ENCODE measurements around the gene KCNH8.

DNA sequence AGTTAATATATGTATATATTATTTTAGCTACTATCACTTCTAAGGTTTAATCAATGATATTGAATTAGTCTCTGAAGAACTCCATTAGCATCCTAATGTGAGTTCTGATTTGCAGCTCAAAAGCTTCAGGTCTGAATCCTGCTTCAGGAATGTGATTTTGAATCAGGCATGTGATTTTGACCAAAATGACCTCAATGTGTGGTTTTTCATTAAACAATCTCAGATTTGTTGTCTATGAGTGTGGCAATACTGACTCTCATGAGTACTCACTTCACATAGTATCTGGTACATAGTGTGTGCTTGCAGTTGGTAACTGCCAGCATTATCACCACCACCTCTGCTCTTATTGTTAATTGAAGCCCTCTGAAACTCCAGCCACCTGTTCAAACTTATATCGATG lies 251.0 kb downstream of the KCNH8 start:
- TF ChIP-seq, protein P1, sequence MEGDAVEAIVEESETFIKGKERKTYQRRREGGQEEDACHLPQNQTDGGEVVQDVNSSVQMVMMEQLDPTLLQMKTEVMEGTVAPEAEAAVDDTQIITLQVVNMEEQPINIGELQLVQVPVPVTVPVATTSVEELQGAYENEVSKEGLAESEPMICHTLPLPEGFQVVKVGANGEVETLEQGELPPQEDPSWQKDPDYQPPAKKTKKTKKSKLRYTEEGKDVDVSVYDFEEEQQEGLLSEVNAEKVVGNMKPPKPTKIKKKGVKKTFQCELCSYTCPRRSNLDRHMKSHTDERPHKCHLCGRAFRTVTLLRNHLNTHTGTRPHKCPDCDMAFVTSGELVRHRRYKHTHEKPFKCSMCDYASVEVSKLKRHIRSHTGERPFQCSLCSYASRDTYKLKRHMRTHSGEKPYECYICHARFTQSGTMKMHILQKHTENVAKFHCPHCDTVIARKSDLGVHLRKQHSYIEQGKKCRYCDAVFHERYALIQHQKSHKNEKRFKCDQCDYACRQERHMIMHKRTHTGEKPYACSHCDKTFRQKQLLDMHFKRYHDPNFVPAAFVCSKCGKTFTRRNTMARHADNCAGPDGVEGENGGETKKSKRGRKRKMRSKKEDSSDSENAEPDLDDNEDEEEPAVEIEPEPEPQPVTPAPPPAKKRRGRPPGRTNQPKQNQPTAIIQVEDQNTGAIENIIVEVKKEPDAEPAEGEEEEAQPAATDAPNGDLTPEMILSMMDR (conservative IDR thresholded peaks at IDR 0.05; ENCODE audit: low read length): no peak
- no peak for TF ChIP-seq EZH2phosphoT487 (IDR thresholded peaks at IDR 0.05; ENCODE audit: borderline replicate concordance, low read depth, low read length)

Measured in OCI-LY7 (cell line).